Body of pancreas (tissue), 4 donors: ENCODE measurements around the gene ZBTB21.

Experiments
- CTCF ChIP-seq, 7 experiments: fragments of 450-650 bp in 4 of 7; fragments of 200-600 bp in 3 of 7; sonication (generic) in 3 of 7; IDR thresholded peaks; one replicate each; pipeline ENCODE4 v1.5.1; 2016 to 2019; ENCODE audit warnings: antibody characterized with exemption in 7 of 7
- POLR2A ChIP-seq, 3 donors: fragments of 450-650 bp; IDR thresholded peaks; one replicate each; pipeline ENCODE4 v1.6.1; 2016; ENCODE audit warnings: antibody characterized with exemption in 3 of 3, mild to moderate bottlenecking in 2 of 3

- TF ChIP-seq CTCF (IDR thresholded peaks at IDR 0.05) (no peak), POLR2A (IDR thresholded peaks at IDR 0.05) (no peak)
Measured at GRCh38 chr21:42004406-42005199, 5.6 kb downstream of the ZBTB21 start.
